ENCODE data around the gene ROCK2. TPM values are rescaled to one million over a fixed set of nuclear protein-coding genes. Genes with fewer than 3 reads are reported as not detected.

Gene ROCK2
- total RNA-seq, 2 donors from 2014 or later = 62.7 to 80.9 TPM

- Histone ChIP-seq H3K9ac (ENCODE audit: low read depth in 2 of 2, low read length in 2 of 2) (no peak overlapping the region), H3K27me3 (no peaks in the 10 kb centered on the region), H3K4me1 (no peaks in the 10 kb centered on the region), H3K4me3 (no peak overlapping the region), H3K9me3 (no peaks in the 10 kb centered on the region), H3K27ac (no peak overlapping the region), H3K36me3 (no peaks in the 10 kb centered on the region)
- DNase-seq = no peak
- intact Hi-C loops (cut with DNase I) = loop anchor here (10.0 kb wide), 1 partner anchor 80 kb away; a partner anchor contains a TSS
- no peak for TF ChIP-seq CTCF (IDR thresholded peaks at IDR 0.05)
Observed at GRCh38 chr2:11214770-11215169, 129.7 kb downstream of the ROCK2 start.

- Histone ChIP-seq H3K9me3 (no peaks in the 10 kb centered on the region), H3K36me3 (no peaks in the 10 kb centered on the region), H3K27me3 (no peaks in the 10 kb centered on the region), H3K9ac (ENCODE audit: low read depth in 2 of 2, low read length in 2 of 2) (no peak overlapping the region), H3K4me1 (no peaks in the 10 kb centered on the region), H3K27ac (no peak overlapping the region), H3K4me3 (no peak overlapping the region)
- TF ChIP-seq CTCF (IDR thresholded peaks at IDR 0.05) = no peak
- DNase-seq = no peak
- intact Hi-C loops (cut with DNase I) = loop anchor here (10.0 kb wide), 1 partner anchor 79 kb away; a partner anchor contains a TSS
Observed at GRCh38 chr2:11213975-11214374, 130.5 kb downstream of the ROCK2 start.

- Histone ChIP-seq H3K36me3 (no peaks in the 10 kb centered on the region), H3K4me3 (no peak overlapping the region), H3K9me3 (no peaks in the 10 kb centered on the region), H3K27me3 (no peaks in the 10 kb centered on the region), H3K4me1 (no peaks in the 10 kb centered on the region), H3K9ac (ENCODE audit: low read depth in 2 of 2, low read length in 2 of 2) (no peak overlapping the region), H3K27ac (no peak overlapping the region)
- no peak for TF ChIP-seq CTCF (IDR thresholded peaks at IDR 0.05)
- intact Hi-C loops (cut with DNase I) = loop anchor here (10.0 kb wide), 1 partner anchor 78 kb away; a partner anchor contains a TSS
- DNase-seq = no peak
Observed at GRCh38 chr2:11213090-11213638, 131.3 kb downstream of the ROCK2 start.

GRCh38 chr2:11212645-11213044 lies 131.8 kb downstream of the ROCK2 start:
- DNase-seq = no peak
- H3K9me3 ChIP-seq = no peaks in the 10 kb centered on the region
- intact Hi-C loops (cut with DNase I) = loop anchor here (10.0 kb wide), 1 partner anchor 78 kb away; a partner anchor contains a TSS
- no peaks in the 10 kb centered on the region for H3K36me3 ChIP-seq
- no peak overlapping the region for H3K9ac ChIP-seq (ENCODE audit: low read depth in 2 of 2, low read length in 2 of 2)
- no peaks in the 10 kb centered on the region for H3K4me1 ChIP-seq
- H3K27ac ChIP-seq = no peak overlapping the region
- no peak overlapping the region for H3K4me3 ChIP-seq
- no peaks in the 10 kb centered on the region for H3K27me3 ChIP-seq
- TF ChIP-seq CTCF (IDR thresholded peaks at IDR 0.05) = no peak

GRCh38 chr2:11208083-11208482 lies 136.4 kb downstream of the ROCK2 start:
- no peak for TF ChIP-seq CTCF (IDR thresholded peaks at IDR 0.05)
- no peak overlapping the region for H3K27ac ChIP-seq
- H3K9ac ChIP-seq (ENCODE audit: low read depth in 2 of 2, low read length in 2 of 2) = no peak overlapping the region
- intact Hi-C loops (cut with DNase I) = no loop called here
- H3K36me3 ChIP-seq = no peaks in the 10 kb centered on the region
- no peaks in the 10 kb centered on the region for H3K27me3 ChIP-seq
- DNase-seq = no peak
- no peaks in the 10 kb centered on the region for H3K9me3 ChIP-seq
- H3K4me3 ChIP-seq = no peak overlapping the region
- no peaks in the 10 kb centered on the region for H3K4me1 ChIP-seq

Measured in colonic mucosa (tissue), 4 donors.